ENCODE results near the gene FFAR1.

Gene FFAR1, protein sequence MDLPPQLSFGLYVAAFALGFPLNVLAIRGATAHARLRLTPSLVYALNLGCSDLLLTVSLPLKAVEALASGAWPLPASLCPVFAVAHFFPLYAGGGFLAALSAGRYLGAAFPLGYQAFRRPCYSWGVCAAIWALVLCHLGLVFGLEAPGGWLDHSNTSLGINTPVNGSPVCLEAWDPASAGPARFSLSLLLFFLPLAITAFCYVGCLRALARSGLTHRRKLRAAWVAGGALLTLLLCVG (N-terminal part only)

DNA sequence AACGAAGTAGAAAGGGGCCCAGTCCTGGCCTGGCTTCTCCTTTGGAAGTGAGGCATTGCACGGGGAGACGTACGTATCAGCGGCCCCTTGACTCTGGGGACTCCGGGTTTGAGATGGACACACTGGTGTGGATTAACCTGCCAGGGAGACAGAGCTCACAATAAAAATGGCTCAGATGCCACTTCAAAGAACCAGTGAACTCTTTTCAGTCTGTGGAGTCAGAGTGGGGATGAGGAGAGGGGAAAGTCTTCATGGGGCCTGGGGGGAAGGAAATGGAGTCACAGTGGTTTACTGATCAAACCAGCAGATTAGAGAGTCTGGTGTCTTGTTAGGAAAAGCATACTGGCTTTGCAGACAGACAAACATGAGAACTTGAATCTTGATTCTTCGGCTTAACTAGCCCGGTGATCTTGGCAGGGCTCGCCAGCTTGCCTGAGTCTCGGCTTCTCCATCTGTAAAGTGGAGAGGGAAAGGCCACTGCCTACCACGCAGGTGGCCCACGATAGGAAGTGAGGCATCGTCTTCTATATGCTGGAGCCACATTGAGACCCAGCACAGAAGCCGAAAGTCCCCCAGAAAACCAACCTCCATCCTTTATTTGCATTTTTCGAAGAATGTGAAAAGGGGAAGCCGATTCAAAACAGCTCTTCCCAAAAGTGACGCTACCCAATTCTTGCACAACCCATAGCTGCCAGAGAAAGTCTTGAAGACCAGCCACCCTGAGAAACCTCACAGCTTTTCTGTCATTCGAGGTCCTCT lies at the start of gene FFAR1:
FFAR1 (plus strand) TSS at position 732 of the 759 bp plus-strand sequence. CDS start 3,650 bp downstream, outside the sequence.
- no peak for DNase-seq (ENCODE audit: low read depth, low spot score)

DNA sequence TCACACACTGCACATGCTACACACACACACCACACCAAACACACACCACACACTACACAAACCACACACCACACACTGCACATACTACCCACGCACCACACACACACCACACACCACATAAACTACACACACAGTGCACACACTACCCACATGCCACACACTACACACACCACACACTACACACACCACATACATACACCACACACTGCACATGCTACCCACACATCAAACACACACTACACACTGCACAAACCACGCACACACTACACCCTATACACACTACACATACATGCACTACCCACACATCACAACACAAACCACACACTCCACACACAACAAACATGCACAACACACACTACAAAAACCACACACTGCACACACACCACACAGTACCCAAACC lies 49.8 kb upstream of the FFAR1 start:
- DNase-seq (ENCODE audit: low read depth, low spot score) = no peak

DNA sequence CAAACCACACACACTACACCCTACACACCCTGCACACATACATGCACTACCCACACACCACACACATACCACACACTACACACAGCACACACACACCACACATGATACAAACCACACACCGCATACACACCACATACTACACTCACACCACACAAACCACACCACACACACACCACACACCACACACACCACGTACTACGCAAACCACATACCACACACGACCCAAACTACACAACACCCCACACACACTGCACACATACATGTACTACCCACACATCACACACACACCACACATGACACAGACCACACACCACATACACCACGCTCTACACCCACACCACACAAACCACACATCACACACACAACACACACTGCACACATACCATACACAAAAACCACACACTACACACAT lies 49.1 kb upstream of the FFAR1 start:
- no peak for DNase-seq (ENCODE audit: low read depth, low spot score)

DNA sequence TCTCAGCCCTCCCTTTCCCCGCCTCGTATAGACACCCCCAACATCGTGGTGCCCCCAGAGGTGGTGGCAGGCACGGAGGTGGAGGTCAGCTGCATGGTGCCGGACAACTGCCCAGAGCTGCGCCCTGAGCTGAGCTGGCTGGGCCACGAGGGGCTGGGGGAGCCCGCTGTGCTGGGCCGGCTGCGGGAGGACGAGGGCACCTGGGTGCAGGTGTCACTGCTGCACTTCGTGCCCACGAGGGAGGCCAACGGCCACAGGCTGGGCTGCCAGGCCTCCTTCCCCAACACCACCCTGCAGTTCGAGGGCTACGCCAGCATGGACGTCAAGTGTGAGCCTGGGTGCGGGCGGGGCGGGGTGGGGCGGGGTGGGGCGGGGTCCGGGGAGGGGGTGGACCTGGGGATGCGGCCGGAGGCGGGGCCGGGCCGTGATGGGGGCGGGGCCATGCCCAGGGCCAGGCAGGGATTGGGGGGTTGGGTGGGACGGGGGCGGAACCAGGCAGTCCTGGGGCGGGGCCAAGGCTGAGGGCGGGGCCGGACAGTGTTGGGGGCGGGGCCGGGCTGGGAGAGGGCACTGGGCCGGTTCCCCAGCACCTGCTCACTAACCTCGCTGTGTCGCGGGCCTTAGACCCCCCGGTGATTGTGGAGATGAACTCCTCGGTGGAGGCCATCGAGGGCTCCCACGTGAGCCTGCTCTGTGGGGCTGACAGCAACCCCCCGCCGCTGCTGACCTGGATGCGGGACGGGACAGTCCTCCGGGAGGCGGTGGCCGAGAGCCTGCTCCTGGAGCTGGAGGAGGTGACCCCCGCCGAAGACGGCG lies 48.0 kb upstream of the FFAR1 start:
- DNase-seq (ENCODE audit: low read depth, low spot score) = no peak

DNA sequence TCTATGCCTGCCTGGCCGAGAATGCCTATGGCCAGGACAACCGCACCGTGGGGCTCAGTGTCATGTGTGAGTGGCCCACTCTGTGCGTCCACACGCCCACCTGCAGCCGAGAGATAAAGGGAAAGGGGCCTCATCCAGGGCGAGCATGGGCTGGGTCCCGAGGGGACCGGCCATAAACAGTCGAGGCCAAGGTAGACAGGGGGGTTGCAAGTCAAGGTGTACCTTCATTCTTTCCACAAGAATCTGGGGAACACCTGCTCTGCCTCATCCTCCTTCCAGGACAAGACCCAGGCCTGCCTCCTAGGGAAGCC lies 47.4 kb upstream of the FFAR1 start:
- DNase-seq (ENCODE audit: low read depth, low spot score) = no peak

DNA sequence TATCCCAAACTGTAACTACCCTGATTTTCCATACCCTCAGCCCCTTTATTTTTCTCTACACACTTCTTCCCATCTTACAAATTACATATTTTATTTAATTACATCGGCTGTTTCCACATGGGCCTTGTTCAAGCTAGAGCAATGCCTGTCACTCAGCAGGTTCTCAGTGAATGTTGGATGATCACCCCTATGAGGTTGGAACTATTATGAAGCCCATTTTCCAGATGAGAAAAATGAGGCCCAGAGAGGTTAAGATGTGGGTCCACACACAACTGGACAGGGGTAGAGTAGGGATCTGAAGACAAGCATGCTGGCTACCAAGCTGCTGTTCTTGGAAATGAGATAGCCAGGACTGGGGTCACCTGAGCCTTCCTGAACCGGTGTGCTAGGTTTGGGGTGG lies 45.7 kb upstream of the FFAR1 start:
- no peak for DNase-seq (ENCODE audit: low read depth, low spot score)

DNA sequence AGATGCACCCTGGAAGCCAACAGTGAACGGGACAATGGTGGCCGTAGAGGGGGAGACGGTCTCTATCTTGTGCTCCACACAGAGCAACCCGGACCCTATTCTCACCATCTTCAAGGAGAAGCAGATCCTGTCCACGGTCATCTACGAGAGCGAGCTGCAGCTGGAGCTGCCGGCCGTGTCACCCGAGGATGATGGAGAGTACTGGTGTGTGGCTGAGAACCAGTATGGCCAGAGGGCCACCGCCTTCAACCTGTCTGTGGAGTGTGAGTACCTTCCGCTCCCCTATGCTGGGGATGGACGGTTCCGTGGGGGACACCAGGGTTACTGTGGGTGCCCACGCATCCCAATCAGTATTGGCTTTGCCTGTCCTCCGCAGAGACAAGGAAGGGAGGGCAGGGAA lies 45.3 kb upstream of the FFAR1 start:
- no peak for DNase-seq (ENCODE audit: low read depth, low spot score)

DNA sequence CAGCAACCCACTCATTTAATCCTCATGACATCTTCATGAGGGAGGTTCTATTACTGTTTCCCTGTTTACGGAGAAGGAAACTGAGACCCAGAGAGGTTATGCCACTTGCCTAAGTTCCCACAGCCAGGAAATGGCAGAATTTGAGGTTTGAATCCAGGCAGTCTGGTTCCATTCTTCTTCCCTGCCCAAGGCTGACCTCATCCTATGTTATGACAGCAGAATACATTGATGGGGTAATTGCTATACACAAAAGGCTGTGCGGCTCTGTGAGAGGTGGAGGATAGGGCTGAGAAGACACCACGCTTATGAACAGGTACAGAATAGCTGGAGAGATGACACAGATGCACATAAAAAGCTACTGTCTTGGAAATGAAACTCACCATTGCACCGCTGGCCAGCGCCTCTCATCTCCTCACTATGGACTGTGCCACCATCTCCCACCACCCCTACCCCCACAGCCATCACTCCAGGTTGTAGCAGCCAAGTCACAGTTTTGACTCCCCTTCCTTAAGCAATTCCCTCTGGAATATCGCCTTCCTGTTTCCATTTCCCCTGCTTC lies 44.3 kb upstream of the FFAR1 start:
- DNase-seq (ENCODE audit: low read depth, low spot score) = no peak

DNA sequence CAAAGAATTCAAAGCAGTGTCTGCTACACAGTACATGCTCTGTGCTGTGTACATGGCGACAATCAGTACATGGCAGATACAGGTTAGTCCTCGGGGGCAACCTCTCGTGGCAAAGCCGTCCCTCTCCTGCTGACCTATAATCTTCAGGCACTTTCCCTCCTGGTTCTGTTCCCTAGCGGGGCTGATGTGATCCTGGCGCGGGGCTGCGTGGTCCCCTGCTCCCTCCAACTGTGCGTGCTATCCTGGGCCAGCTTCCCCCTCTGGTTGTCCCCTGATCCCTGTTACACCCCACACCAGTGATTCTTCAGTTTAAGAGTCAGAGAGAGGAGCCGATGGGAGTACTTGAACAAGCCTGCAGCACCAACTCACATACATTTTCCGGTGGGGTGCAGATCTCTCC lies 43.7 kb upstream of the FFAR1 start:
- no peak for DNase-seq (ENCODE audit: low read depth, low spot score)

DNA sequence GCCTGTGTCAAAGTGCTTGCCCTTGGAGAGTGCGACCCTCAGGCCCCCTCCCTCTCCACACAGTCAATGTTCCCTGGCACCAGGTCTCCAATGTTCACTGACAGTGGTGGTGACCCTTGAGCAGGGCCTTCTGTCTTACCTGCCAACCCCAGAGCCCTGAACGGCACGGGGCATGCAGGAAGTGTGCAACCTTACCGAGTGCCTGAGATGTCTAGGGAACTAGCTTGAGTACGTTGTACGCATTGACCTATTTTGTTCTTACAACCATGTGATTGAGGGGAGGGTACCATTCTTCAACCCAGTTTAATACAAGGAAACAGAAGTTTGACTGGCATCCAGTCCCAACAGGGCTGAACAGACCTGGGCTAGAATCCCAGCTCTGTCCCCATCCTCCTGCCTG lies 42.5 kb upstream of the FFAR1 start:
- no peak for DNase-seq (ENCODE audit: low read depth, low spot score)

DNA sequence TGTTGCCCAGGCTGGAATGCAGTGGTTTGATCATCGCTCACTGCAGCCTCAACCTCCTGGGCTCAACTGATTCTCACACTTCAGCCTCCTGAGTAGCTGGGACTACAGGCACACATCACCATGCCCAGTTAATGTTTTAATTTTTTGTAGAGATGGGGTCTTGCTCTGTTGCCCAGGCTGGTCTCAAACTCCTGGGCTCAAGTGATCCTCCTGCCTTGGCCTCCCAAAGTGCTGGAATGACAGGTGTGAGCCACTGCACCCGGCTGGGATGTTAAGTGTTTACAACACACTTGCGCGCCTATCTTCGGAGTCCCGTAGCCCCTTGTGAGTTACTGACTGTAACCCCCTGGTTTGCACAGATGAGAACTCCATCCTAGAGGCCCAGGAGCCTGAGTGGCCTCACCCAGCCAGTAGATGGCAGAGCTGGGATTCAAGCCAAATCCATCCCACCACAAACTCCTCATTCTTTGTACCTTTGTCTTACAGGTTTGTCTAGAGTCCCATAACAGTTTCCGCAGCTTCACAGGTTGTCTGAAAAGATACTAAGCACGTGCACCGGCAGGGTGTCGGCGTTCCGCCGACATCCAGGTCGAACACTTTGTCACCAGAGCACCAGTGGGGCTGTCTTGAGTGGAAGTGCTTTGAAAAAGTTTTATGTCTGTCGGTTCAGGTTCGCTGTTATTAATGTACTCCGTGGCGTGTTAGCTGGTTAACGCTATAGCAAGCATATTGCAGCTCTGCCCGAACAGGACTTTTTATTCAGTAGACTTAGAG lies 41.0 kb upstream of the FFAR1 start:
- DNase-seq (ENCODE audit: low read depth, low spot score) = no peak

DNA sequence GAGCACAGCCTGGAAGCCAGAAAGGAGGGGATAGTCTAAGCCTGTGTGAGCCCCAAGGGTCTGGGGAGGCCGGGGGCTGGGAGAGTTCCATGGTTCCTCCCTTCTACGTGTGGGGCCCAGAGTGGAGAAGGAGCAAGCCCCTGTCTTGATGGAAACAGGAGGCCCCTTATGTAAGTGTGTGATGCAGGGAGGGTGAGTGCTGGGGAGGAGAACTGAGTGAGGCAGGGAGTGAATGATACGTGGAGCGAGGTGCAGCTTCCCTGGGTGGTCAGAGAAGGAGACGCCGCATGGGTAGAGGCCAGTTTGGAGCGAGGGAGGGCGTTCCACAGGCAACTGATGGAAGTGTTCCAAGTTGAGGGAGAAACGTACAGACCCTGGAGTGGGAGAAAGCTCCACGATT lies 39.8 kb upstream of the FFAR1 start:
- DNase-seq (ENCODE audit: low read depth, low spot score) = no peak

DNA sequence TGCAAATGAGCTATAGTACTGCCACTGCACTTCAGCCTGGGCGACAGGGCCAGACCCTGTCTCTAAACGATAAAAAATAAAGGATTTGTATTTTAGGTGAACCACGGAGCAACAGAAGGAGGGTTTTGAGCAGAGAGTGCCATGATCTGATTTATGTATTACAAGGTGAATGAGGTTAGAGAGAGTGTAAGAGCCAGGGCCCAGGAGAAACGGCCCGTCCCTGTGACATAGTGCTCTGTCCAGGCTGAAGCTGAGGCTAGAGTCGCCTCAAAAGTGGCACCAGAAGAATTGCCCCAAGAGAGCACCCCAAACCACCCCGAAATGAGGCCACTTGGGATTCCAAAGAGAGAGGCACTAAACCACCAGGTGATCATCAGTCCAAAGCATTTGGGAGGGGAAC lies 38.8 kb upstream of the FFAR1 start:
- no peak for DNase-seq (ENCODE audit: low read depth, low spot score)

DNA sequence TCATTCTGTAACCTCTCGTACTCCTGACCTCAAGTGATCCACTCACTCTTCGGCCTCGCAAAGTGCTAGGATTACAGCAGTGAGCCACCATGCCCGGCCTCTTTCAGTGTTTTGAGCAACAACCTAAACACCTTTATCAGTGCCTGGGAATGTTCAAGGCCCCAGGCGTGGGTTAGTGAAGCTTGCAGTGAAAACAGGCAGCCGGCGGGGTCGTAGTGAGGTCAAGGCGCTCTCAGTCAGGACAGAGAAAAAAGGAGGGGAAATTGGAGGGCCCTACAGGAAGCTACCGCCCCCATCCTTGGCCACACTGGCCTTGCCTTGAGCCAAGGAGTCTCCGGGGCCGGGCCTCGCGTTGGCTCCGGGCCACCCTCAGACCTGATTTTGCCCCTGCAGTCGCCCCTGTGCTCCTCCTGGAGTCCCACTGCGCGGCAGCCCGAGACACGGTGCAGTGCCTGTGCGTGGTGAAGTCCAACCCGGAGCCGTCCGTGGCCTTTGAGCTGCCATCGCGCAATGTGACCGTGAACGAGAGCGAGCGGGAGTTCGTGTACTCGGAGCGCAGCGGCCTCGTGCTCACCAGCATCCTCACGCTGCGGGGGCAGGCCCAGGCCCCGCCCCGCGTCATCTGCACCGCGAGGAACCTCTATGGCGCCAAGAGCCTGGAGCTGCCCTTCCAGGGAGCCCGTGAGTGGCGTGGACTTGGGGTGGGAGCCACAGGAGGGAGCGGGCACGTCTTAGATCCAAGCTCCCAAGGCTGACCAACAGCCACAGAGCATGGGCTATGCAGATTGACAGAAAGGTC lies 38.0 kb upstream of the FFAR1 start:
- peak; percentile 59 for DNase-seq (ENCODE audit: low read depth, low spot score)

DNA sequence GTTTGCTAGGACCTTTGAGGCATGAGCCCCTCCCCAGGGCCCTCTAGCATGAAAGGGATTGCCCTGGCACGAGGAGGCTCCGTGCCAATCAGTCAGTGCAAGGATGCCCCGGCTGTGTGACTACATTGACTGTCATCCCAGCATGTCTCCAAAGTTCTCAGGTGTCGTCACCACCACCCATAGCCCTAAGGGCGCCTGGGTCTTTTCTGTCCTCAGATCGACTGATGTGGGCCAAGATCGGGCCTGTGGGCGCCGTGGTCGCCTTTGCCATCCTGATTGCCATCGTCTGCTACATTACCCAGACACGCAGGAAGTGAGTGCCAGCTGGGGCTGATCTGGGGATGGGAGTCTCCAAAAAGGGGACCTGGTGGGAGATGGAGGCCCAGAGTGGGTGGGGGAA lies 37.4 kb upstream of the FFAR1 start:
- DNase-seq (ENCODE audit: low read depth, low spot score) = no peak

DNA sequence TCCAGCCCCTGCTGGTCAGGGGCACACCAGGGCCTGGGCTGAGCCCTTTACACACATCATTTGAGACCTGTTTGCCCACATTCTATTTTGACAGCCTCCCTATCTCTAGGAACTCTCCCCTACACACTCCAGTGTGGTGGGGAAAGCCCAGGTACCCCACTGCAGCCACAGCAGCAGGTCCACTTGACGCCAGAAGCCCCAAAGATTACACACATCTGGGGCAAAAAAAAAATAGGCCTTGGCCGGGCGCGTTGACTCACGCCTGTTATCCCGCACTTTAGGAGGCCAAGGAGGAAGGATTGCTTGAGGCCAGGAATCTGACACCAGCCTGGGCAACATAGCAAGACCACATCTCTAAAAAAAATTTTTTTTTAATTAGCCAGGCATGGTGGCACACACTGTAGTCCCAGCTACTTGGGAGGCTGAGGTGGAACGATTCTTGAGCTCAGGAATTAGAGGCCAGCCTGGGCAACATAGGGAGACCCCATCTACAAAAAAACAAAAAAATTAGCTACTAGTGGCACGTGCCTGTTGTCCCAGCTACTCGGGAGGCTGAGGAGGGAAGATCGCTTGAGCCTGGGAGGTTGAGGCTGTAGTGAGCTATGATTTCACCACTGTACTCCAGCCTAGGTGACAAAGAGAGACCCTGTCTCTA lies 36.8 kb upstream of the FFAR1 start:
- no peak for DNase-seq (ENCODE audit: low read depth, low spot score)

DNA sequence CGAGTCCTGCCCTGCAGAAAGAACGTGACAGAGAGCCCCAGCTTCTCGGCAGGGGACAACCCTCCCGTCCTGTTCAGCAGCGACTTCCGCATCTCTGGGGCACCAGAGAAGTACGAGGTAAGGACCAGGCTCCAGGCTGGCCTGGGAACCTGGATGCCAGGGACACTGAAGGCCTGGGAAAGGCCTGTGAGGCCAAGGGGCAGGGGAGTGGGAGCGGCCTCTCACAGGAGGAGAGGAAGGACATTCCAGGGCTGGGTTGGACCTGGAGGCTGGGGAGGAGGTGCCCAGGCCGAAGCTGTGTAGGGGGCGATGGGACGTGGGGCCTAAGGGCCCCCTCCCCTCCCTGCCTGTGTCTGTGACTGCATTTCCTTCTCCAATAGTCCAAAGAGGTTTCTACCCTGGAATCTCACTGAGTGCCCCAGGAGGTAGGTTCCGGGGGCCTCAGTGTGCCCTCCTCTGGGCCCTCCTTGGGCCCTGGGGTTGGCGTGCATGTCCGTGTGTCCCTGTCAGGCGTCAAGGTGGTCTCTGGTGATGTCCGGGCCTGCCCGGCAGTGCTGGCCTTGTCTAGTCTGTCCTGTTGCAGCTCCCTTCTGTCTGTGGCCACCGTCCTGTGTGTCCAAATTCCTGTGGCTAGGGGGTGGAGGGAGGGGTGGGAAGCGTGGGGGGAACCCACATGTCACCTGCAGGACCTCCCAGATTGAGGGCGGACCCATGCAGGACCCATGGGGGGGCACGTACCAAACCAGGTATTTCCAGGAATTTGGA lies 35.6 kb upstream of the FFAR1 start:
- DNase-seq (ENCODE audit: low read depth, low spot score) = peak; percentile 14

DNA sequence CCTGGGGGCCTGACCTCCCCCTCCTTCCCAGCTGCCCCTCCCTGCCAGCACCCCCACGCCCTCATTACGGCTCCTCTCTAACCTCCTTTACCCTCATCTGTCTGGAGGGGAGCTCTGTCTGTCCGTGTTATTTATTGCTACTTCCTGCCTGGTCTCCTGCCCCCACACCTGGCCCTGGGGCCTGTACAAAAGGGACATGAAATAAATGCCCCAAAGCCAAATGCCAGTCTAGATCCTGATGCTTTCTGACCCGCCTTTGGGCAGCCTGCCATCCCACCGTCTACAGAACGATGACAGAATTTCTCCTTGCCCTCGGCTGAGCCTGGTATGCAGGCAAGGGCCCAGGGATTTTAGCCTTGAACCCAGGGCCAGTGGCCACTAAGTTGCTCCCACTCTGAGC lies 34.1 kb upstream of the FFAR1 start:
- DNase-seq (ENCODE audit: low read depth, low spot score) = peak; percentile 20

DNA sequence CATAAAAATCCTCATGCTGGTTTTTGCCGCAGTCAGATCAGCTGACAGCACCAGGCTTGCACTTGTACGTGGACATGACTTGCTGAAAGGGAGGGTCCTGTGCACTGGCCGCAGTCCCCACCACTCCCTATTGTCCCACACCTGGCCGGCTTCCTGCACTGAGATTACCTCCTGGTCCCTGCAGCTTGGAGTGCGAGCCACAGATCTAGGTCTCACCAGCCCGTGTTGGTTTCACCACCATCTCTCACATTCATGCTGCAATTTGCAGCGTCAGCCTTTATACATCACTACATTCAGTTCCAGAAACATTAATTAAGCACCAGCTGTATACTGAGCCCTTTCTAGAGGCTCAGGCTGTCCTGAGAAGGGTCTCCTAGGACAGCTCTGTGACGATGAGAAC lies 33.7 kb upstream of the FFAR1 start:
- DNase-seq (ENCODE audit: low read depth, low spot score) = no peak

All from astrocyte of the hippocampus (primary cell).